Liver (tissue), 9 donors: ENCODE measurements around the gene SLC16A11. TPM values are rescaled to one million over a fixed set of nuclear protein-coding genes. Genes with fewer than 3 reads are reported as not detected.

Source experiments
- DNase-seq: peaks from one replicate; pipeline ENCODE4 v3.0.0-alpha.2; 2017; ENCODE audit warnings: low spot score
- H3K27ac ChIP-seq, 2 donors: one replicate each; pipeline ENCODE4 v1.7.0; 2013; ENCODE audit warnings: inconsistent platforms in 2 of 2, low read length in 2 of 2, control low read depth in 1 of 2, low read depth in 1 of 2, mild to moderate bottlenecking in 1 of 2
- H3K27me3 ChIP-seq, 4 donors: one replicate each; pipeline versions ENCODE4 v1.6.1 to v1.7.0; 2013; ENCODE audit warnings: low read length in 3 of 4, inconsistent platforms in 1 of 4, mild to moderate bottlenecking in 1 of 4, moderate library complexity in 1 of 4; ENCODE audit not compliant: control insufficient read depth in 4 of 4, insufficient read depth in 4 of 4
- H3K36me3 ChIP-seq, 4 donors: one replicate each; pipeline versions ENCODE4 v1.6.1 to v1.7.0; 2013; ENCODE audit warnings: low read length in 3 of 4, mild to moderate bottlenecking in 3 of 4, low read depth in 1 of 4, moderate library complexity in 1 of 4; ENCODE audit not compliant: control insufficient read depth in 4 of 4, insufficient read depth in 3 of 4
- H3K4me1 ChIP-seq, 4 donors: one replicate each; pipeline versions ENCODE4 v1.6.1 to v1.7.0; 2013; ENCODE audit warnings: low read length in 3 of 4, mild to moderate bottlenecking in 3 of 4, moderate library complexity in 1 of 4; ENCODE audit not compliant: control insufficient read depth in 4 of 4, insufficient read depth in 4 of 4
- H3K4me3 ChIP-seq, 3 donors: one replicate each; pipeline versions ENCODE4 v1.6.1 to v1.7.0; 2013; ENCODE audit warnings: low read length in 3 of 3, control low read depth in 1 of 3, low read depth in 1 of 3, mild to moderate bottlenecking in 1 of 3
- H3K9ac ChIP-seq, 2 donors: one replicate each; pipeline ENCODE4 v1.7.0; 2013; ENCODE audit warnings: low read length in 2 of 2, mild to moderate bottlenecking in 2 of 2, moderate library complexity in 2 of 2, control low read depth in 1 of 2, low read depth in 1 of 2
- H3K9me3 ChIP-seq, 4 donors: one replicate each; pipeline versions ENCODE4 v1.6.1 to v1.7.0; 2013; ENCODE audit warnings: low read length in 3 of 4; ENCODE audit not compliant: control insufficient read depth in 4 of 4
- EGR1 ChIP-seq, 2 donors: IDR thresholded peaks; 2 replicates each; pipeline ENCODE4 v1.6.1; 2016 to 2018; ENCODE audit warnings: antibody characterized with exemption in 2 of 2, low read depth in 2 of 2
- FOXA1 ChIP-seq: IDR thresholded peaks from 2 replicates; pipeline ENCODE4 v1.6.1; 2016; ENCODE audit warnings: antibody characterized with exemption
- FOXA2 ChIP-seq: IDR thresholded peaks from 2 replicates; pipeline ENCODE4 v1.6.1; 2016; ENCODE audit warnings: antibody characterized with exemption
- GABPA ChIP-seq, 2 donors: IDR thresholded peaks in 1 of 2; conservative IDR thresholded peaks in 1 of 2; 2 replicates each; pipeline ENCODE4 v1.6.1; 2016; ENCODE audit warnings: antibody characterized with exemption in 2 of 2, mild to moderate bottlenecking in 1 of 2, moderate library complexity in 1 of 2
- HNF4A ChIP-seq, 2 donors: conservative IDR thresholded peaks; 2 replicates each; pipeline ENCODE4 v1.6.1; 2016; ENCODE audit warnings: antibody characterized with exemption in 2 of 2, mild to moderate bottlenecking in 2 of 2
- HNF4G ChIP-seq: IDR thresholded peaks from 2 replicates; pipeline ENCODE4 v1.6.1; 2016; ENCODE audit warnings: antibody characterized with exemption
- JUND ChIP-seq, 2 donors: IDR thresholded peaks; 2 replicates each; pipeline ENCODE4 v1.6.1; 2016; ENCODE audit warnings: antibody characterized with exemption in 2 of 2
- NR2F2 ChIP-seq: IDR thresholded peaks from 2 replicates; pipeline ENCODE4 v1.6.1; 2016; ENCODE audit warnings: antibody characterized with exemption
- RAD21 ChIP-seq, 2 donors: IDR thresholded peaks; 2 replicates each; pipeline ENCODE4 v1.6.1; 2016; ENCODE audit warnings: antibody characterized with exemption in 2 of 2, mild to moderate bottlenecking in 2 of 2
- RXRA ChIP-seq, 2 donors: IDR thresholded peaks; 2 replicates each; pipeline ENCODE4 v1.6.1; 2017 to 2018; ENCODE audit warnings: antibody characterized with exemption in 2 of 2, mild to moderate bottlenecking in 1 of 2
- SP1 ChIP-seq: IDR thresholded peaks from 2 replicates; pipeline ENCODE4 v1.6.1; 2018; ENCODE audit warnings: antibody characterized with exemption, mild to moderate bottlenecking
- TAF1 ChIP-seq: conservative IDR thresholded peaks from 2 replicates; pipeline ENCODE4 v1.6.1; 2016; ENCODE audit warnings: antibody characterized with exemption, mild to moderate bottlenecking
- YY1 ChIP-seq: IDR thresholded peaks from 2 replicates; pipeline ENCODE4 v1.6.1; 2016; ENCODE audit warnings: antibody characterized with exemption, mild to moderate bottlenecking
- WGBS: extraction: QIAGEN DNeasy Blood & Tissue Kit; methylation state at CpG from one replicate; pipeline ENCODE4 v1.1.7; 2013; 5-methylcytosine and 5-hydroxymethylcytosine counted together
- polyA plus RNA-seq, 2 donors: library from polyadenylated mRNA; stranded (reverse) in 1 of 2; unstranded in 1 of 2; fragments of 200-250 nt in 1 of 2; fragments of >200 nt in 1 of 2; fragmentation: Nextera tagmentation in 1 of 2; extraction: Ambion mirVana in 1 of 2; gene quantifications; one replicate each; pipeline versions ENCODE4 v1.2.1 to v1.2.3, GENCODE V29; 2013 to 2015
- total RNA-seq, 2 donors: library from RNA; depleted of rRNA; stranded (reverse); fragments of >200 nt; gene quantifications; one replicate each; pipeline ENCODE4 v1.2.3, GENCODE V29; 2014
- TF ChIP-seq, protein P1 (sequence below): IDR thresholded peaks from 2 replicates; pipeline ENCODE4 v1.6.1; 2016; ENCODE audit warnings: antibody characterized with exemption
- TF ChIP-seq, protein P2 (sequence below): fragments of 150-350 bp; IDR thresholded peaks from 2 replicates; pipeline ENCODE4 v1.5.1; 2017; ENCODE audit warnings: improper control_type of control experiment, low read depth, low read length; ENCODE audit not compliant: missing input control
- TF ChIP-seq, protein P3 (sequence below): IDR thresholded peaks from 2 replicates; pipeline ENCODE4 v1.6.1; 2016; ENCODE audit warnings: antibody characterized with exemption, mild to moderate bottlenecking
- TF ChIP-seq, protein P4 (sequence below): IDR thresholded peaks from 2 replicates; pipeline ENCODE4 v1.6.1; 2016; ENCODE audit warnings: antibody characterized with exemption
- TF ChIP-seq, protein P5 (sequence below): IDR thresholded peaks from 2 replicates; pipeline ENCODE4 v1.6.1; 2016; ENCODE audit warnings: antibody characterized with exemption
- donor health status: healthy.
- donor health status: healthy.
- donor health status: healthy.
- donor health status: healthy.
- donor health status: healthy.

SLC16A11 gene
- total and polyA plus RNA-seq, 4 donors = 1.7 to 8.2 (median 3.1) TPM

DNA sequence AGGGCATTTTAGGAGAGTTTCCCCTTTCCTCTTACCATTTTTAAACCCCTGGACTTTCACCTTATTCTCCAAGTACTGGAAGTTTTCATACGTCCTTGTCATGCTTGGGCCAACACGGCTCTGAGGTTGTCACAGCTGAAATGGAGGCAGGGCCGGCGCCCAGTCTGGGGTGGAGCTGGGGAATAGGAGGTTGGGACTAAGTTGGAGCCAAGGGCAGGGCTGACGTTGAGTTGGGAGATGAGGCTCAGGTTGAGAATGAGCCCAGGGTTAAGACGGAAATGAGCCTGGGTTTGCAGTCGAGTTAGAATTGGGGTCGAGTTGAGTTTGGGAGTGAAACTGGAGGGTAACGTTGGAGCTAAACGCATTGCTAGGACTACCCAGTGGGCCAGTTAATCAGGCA lies 34.8 kb upstream of the SLC16A11 start (continued):
- no peak for TF ChIP-seq TAF1
- TF ChIP-seq HNF4A (conservative IDR thresholded peaks at IDR 0.05) = no peak

DNA sequence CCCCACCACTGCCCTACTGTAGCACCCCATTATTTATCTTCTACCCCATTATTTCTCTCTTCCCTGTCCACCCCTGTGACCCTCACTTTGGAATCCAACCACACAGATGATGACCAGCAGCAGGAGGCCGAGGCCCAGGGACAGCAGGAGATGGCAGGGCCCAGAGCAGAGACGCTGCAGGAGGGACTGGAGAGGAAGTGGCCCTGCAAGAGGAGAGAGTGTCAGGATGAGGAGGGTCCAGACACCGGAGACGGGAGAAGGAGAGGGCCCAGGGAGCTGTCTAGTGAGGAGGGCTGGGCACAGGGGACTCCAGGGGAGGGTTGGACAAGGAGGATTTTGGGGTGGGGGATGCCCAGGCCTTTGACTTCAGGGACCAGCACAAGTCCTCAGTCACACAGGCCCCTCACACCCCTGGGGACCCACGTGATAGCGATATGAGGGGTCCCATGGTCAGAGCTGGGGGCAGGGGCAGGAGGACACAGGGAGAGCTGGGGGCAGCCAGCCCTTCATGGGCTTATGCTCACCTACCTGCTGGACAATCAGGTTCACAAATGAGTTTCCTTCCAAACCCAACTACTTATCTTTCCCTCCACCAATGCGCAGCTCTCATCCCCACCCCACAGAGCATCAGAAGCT lies 34.1 kb upstream of the SLC16A11 start:
- no peaks in the 10 kb centered on the region for H3K4me1 ChIP-seq
- H3K27me3 ChIP-seq = no peaks in the 10 kb centered on the region
- 89% methylated on average over 7 of the region's 7 CpGs for WGBS
- DNase-seq = no peak
- H3K9ac ChIP-seq = no peak overlapping the region
- H3K36me3 ChIP-seq = peaks cover 0 to 4% (median 1%) of the 10 kb centered on the region in 4 donors
- no peak overlapping the region for H3K4me3 ChIP-seq
- no peak for TF ChIP-seq HNF4A (conservative IDR thresholded peaks at IDR 0.05)
- TF ChIP-seq NR2F2 = no peak
- TF ChIP-seq, protein P1, sequence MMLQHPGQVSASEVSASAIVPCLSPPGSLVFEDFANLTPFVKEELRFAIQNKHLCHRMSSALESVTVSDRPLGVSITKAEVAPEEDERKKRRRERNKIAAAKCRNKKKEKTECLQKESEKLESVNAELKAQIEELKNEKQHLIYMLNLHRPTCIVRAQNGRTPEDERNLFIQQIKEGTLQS = no peak
- no peak for TF ChIP-seq FOXA1
- H3K9me3 ChIP-seq = no peaks in the 10 kb centered on the region
- no peak overlapping the region for H3K27ac ChIP-seq

DNA sequence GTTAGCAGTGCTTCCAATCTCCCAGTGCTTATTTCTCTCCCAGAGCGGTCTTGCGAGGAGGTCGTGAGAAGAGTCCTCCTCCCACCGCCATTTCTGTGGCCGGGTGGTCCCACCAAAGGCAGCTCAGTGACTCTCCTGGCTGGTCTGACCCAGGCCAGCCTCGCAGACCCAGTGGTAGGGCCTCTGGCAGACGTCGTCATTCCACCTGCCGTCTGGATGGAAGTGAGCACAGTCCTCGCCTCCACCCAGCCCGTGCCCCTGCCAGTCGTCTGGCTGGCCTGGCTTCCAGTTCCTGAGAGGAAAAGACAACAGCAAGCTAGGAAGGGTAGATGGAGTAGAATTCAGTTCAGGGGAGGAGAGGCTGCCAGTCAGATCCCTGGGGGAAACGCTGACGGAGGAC lies 31.0 kb upstream of the SLC16A11 start:
- Histone ChIP-seq H3K4me1 (no peaks in the 10 kb centered on the region), H3K9me3 (no peaks in the 10 kb centered on the region), H3K27ac (no peak overlapping the region), H3K36me3 (peaks cover 0 to 4% (median 1%) of the 10 kb centered on the region in 4 donors), H3K9ac (no peak overlapping the region), H3K4me3 (no peak overlapping the region), H3K27me3 (no peaks in the 10 kb centered on the region)
- DNase-seq = no peak
- WGBS = 91% methylated on average over 14 of the region's 14 CpGs
- no peak for TF ChIP-seq EGR1 (IDR thresholded peaks at IDR 0.05; ENCODE audit: low read depth in 2 of 2)
- no peak for TF ChIP-seq FOXA1
- TF ChIP-seq, protein P2, sequence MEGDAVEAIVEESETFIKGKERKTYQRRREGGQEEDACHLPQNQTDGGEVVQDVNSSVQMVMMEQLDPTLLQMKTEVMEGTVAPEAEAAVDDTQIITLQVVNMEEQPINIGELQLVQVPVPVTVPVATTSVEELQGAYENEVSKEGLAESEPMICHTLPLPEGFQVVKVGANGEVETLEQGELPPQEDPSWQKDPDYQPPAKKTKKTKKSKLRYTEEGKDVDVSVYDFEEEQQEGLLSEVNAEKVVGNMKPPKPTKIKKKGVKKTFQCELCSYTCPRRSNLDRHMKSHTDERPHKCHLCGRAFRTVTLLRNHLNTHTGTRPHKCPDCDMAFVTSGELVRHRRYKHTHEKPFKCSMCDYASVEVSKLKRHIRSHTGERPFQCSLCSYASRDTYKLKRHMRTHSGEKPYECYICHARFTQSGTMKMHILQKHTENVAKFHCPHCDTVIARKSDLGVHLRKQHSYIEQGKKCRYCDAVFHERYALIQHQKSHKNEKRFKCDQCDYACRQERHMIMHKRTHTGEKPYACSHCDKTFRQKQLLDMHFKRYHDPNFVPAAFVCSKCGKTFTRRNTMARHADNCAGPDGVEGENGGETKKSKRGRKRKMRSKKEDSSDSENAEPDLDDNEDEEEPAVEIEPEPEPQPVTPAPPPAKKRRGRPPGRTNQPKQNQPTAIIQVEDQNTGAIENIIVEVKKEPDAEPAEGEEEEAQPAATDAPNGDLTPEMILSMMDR = no peak
- TF ChIP-seq, protein P3, sequence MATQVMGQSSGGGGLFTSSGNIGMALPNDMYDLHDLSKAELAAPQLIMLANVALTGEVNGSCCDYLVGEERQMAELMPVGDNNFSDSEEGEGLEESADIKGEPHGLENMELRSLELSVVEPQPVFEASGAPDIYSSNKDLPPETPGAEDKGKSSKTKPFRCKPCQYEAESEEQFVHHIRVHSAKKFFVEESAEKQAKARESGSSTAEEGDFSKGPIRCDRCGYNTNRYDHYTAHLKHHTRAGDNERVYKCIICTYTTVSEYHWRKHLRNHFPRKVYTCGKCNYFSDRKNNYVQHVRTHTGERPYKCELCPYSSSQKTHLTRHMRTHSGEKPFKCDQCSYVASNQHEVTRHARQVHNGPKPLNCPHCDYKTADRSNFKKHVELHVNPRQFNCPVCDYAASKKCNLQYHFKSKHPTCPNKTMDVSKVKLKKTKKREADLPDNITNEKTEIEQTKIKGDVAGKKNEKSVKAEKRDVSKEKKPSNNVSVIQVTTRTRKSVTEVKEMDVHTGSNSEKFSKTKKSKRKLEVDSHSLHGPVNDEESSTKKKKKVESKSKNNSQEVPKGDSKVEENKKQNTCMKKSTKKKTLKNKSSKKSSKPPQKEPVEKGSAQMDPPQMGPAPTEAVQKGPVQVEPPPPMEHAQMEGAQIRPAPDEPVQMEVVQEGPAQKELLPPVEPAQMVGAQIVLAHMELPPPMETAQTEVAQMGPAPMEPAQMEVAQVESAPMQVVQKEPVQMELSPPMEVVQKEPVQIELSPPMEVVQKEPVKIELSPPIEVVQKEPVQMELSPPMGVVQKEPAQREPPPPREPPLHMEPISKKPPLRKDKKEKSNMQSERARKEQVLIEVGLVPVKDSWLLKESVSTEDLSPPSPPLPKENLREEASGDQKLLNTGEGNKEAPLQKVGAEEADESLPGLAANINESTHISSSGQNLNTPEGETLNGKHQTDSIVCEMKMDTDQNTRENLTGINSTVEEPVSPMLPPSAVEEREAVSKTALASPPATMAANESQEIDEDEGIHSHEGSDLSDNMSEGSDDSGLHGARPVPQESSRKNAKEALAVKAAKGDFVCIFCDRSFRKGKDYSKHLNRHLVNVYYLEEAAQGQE = no peak
- no peak for TF ChIP-seq NR2F2
- TF ChIP-seq GABPA (IDR thresholded peaks at IDR 0.05 in 1 of 2, conservative IDR thresholded peaks at IDR 0.05 in 1 of 2) = no peak
- no peak for TF ChIP-seq SP1
- no peak for TF ChIP-seq RAD21 (IDR thresholded peaks at IDR 0.05)
- TF ChIP-seq HNF4G = no peak
- TF ChIP-seq RXRA (IDR thresholded peaks at IDR 0.05) = no peak
- no peak for TF ChIP-seq YY1
- TF ChIP-seq, protein P4, sequence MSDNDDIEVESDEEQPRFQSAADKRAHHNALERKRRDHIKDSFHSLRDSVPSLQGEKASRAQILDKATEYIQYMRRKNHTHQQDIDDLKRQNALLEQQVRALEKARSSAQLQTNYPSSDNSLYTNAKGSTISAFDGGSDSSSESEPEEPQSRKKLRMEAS = no peak
- TF ChIP-seq, protein P5, sequence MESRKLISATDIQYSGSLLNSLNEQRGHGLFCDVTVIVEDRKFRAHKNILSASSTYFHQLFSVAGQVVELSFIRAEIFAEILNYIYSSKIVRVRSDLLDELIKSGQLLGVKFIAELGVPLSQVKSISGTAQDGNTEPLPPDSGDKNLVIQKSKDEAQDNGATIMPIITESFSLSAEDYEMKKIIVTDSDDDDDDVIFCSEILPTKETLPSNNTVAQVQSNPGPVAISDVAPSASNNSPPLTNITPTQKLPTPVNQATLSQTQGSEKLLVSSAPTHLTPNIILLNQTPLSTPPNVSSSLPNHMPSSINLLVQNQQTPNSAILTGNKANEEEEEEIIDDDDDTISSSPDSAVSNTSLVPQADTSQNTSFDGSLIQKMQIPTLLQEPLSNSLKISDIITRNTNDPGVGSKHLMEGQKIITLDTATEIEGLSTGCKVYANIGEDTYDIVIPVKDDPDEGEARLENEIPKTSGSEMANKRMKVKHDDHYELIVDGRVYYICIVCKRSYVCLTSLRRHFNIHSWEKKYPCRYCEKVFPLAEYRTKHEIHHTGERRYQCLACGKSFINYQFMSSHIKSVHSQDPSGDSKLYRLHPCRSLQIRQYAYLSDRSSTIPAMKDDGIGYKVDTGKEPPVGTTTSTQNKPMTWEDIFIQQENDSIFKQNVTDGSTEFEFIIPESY = no peak
- no peak for TF ChIP-seq TAF1
- no peak for TF ChIP-seq JUND (IDR thresholded peaks at IDR 0.05)
- TF ChIP-seq HNF4A (conservative IDR thresholded peaks at IDR 0.05) = no peak
- TF ChIP-seq, protein P1 = no peak
- TF ChIP-seq FOXA2 = no peak
